ENCODE measurements around the gene TSC22D2.
A peak's percentile ranks its signal among the peaks of the same experiment; 100 is the strongest.
"Not testable (repeated sequence)": the region's sequence is repeated elsewhere in the genome, so short reads cannot be mapped to it uniquely, and the experiment has no call there.

The TSC22D2 gene

GRCh38 chr3:150494411-150494977 is 86.4 kb downstream of the TSC22D2 start:
- no peak for TF ChIP-seq CTCF (IDR thresholded peaks at IDR 0.05; ENCODE audit: insufficient read depth, low read depth, low read length, missing control alignments)
- DNase-seq (ENCODE audit: low read depth): no peak

GRCh38 chr3:150495149-150495548 is 87.1 kb downstream of the TSC22D2 start:
- DNase-seq (ENCODE audit: low read depth): no peak
- H3K4me3 ChIP-seq (ENCODE audit: low read depth, low read length): no peak overlapping the region
- TF ChIP-seq CTCF (IDR thresholded peaks at IDR 0.05; ENCODE audit: insufficient read depth, low read depth, low read length, missing control alignments): no peak

More at GRCh38 chr3:150494411-150494977, 86.4 kb downstream of the TSC22D2 start:
- no peak overlapping the region for H3K4me3 ChIP-seq (ENCODE audit: low read depth, low read length)

GRCh38 chr3:150495563-150496168 is 87.6 kb downstream of the TSC22D2 start:
- no peak overlapping the region for H3K4me3 ChIP-seq (ENCODE audit: low read depth, low read length)
- TF ChIP-seq CTCF (IDR thresholded peaks at IDR 0.05; ENCODE audit: insufficient read depth, low read depth, low read length, missing control alignments): peak; percentile 54
- peak; percentile 50 for DNase-seq (ENCODE audit: low read depth)

- DNase-seq (ENCODE audit: low read depth): no peak
- no peak overlapping the region for H3K4me3 ChIP-seq (ENCODE audit: low read depth, low read length)
- no peak for TF ChIP-seq CTCF (IDR thresholded peaks at IDR 0.05; ENCODE audit: insufficient read depth, low read depth, low read length, missing control alignments)
These were observed 89.9 kb downstream of the TSC22D2 start for GRCh38 chr3:150497956-150498355.

DNA sequence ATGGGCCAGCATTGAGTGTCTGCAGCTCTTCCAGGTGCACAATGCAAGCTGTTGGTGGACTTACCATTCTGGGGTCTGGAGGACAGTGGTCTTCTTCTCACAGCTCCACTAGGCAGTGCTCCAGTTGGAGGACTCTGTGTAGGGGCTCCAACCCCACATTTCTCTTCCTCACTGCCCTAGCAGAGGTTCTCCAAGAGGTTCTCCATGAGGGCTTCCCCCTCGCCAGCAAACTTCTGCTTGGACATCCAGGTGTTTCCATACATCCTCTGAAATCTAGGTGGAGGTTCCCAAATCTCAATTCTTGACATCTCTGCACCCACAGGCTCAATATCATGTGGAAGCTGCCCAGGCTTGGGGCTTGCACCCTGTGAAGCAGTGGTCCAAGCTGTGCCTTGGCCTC is 92.9 kb downstream of the TSC22D2 start:
- not testable (repeated sequence) for DNase-seq (ENCODE audit: low read depth); H3K4me3 ChIP-seq (ENCODE audit: low read depth, low read length)

DNA sequence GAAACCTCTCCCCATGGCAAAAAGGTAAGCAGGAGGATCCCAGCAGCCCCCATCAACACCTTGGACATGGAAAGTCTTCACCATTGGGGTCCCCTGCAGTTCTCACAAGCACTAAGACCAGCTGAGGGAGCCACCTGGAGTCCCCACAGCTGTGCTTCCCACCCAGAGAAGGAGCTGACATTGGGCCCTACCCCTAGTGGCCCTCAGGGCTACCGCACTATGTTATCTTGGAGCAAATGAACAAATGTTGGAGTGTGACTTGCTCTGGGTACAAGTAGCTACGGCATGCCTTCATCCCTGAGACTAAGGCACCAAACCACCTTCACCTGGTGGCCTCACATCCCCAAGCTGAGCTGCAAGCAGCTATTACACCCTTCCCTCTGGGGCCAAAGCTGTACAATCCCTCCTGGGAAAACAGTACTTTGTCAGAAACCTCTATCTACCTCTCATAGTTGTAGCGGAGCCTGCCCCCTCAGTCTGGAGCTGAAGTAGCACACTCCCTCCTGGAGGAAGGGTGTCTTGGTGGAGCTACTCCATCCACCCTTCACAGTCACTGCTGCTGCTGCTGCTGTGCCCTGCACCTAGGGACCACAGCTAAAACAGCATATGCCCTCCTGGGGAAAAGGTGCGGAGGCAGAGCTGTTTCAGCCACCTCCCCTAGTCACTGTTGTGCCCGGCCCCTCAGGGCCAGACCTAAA is 95.5 kb downstream of the TSC22D2 start:
- no peak for TF ChIP-seq CTCF (IDR thresholded peaks at IDR 0.05; ENCODE audit: insufficient read depth, low read depth, low read length, missing control alignments)
- no peak for DNase-seq (ENCODE audit: low read depth)
- no peak overlapping the region for H3K4me3 ChIP-seq (ENCODE audit: low read depth, low read length)

- no peak overlapping the region for H3K4me3 ChIP-seq (ENCODE audit: low read depth, low read length)
- no peak for TF ChIP-seq CTCF (IDR thresholded peaks at IDR 0.05; ENCODE audit: insufficient read depth, low read depth, low read length, missing control alignments)
- DNase-seq (ENCODE audit: low read depth): no peak
These were observed 96.4 kb downstream of the TSC22D2 start for GRCh38 chr3:150504483-150504882.

Data from GM12865 (cell line).